ENCODE data around the gene YEATS2. TPM values are rescaled to one million over a fixed set of nuclear protein-coding genes. Genes with fewer than 3 reads are reported as not detected.
"Not testable (repeated sequence)": the region's sequence is repeated elsewhere in the genome, so short reads cannot be mapped to it uniquely, and the experiment has no call there.

YEATS2 gene
- total and polyA plus RNA-seq, 2 donors (not counting 1 experiment from before 2014, with no cell fraction given): 25.0 to 28.7 TPM

- Histone ChIP-seq H3K9me3 (ENCODE audit: control insufficient read depth, insufficient read depth, low read depth, low read length) (no peaks in the 10 kb centered on the region), H3K36me3 (ENCODE audit: control insufficient read depth, insufficient read depth, low read length) (no peaks in the 10 kb centered on the region), H3K4me2 (ENCODE audit: extremely low read depth, insufficient read depth, low read length) (no peak overlapping the region), H2AFZ (ENCODE audit: low read length) (no peak overlapping the region), H4K20me1 (ENCODE audit: control insufficient read depth, extremely low read depth, insufficient read depth, low read length) (no peaks in the 10 kb centered on the region), H3K4me1 (ENCODE audit: control insufficient read depth, extremely low read depth, insufficient read depth, low read length) (no peaks in the 10 kb centered on the region), H3K27me3 (ENCODE audit: control insufficient read depth, insufficient read depth, low read length) (no peaks in the 10 kb centered on the region), H3K79me2 (ENCODE audit: control insufficient read depth, insufficient read depth, low read length) (no peaks in the 10 kb centered on the region), H3K4me3 (replicated peaks in 1 of 4; ENCODE audit: control extremely low read depth in 1 of 4, insufficient read depth in 1 of 4, low read depth in 3 of 4, low read length in 4 of 4) (no peak overlapping the region), H3K9ac (ENCODE audit: insufficient read depth, low read length) (no peak overlapping the region), H3K27ac (ENCODE audit: insufficient read depth, low read length) (no peak overlapping the region)
- TF ChIP-seq CTCF (conservative IDR thresholded peaks at IDR 0.05 in 1 of 2, IDR thresholded peaks at IDR 0.05 in 1 of 2; ENCODE audit: low read depth in 1 of 2, low read length in 2 of 2) (no peak), EZH2 (IDR thresholded peaks at IDR 0.05; ENCODE audit: low read length, missing control alignments) (no peak)
- DNase-seq (ENCODE audit: low read depth in 2 of 2): peak in 1 of 2 donors; percentile 50
Observed at GRCh38 chr3:183734750-183735494, 37.3 kb downstream of the YEATS2 start.

GRCh38 chr3:183737116-183737515 lies 39.5 kb downstream of the YEATS2 start:
- H3K79me2 ChIP-seq (ENCODE audit: control insufficient read depth, insufficient read depth, low read length): no peaks in the 10 kb centered on the region
- H3K4me3 ChIP-seq (replicated peaks in 1 of 4; ENCODE audit: control extremely low read depth in 1 of 4, insufficient read depth in 1 of 4, low read depth in 3 of 4, low read length in 4 of 4): no peak overlapping the region
- H3K4me1 ChIP-seq (ENCODE audit: control insufficient read depth, extremely low read depth, insufficient read depth, low read length): no peaks in the 10 kb centered on the region
- no peaks in the 10 kb centered on the region for H4K20me1 ChIP-seq (ENCODE audit: control insufficient read depth, extremely low read depth, insufficient read depth, low read length)
- no peak for DNase-seq (ENCODE audit: low read depth in 2 of 2)
- H3K27me3 ChIP-seq (ENCODE audit: control insufficient read depth, insufficient read depth, low read length): no peaks in the 10 kb centered on the region
- no peak overlapping the region for H3K9ac ChIP-seq (ENCODE audit: insufficient read depth, low read length)
- no peak overlapping the region for H3K27ac ChIP-seq (ENCODE audit: insufficient read depth, low read length)
- no peak for TF ChIP-seq CTCF (conservative IDR thresholded peaks at IDR 0.05 in 1 of 2, IDR thresholded peaks at IDR 0.05 in 1 of 2; ENCODE audit: low read depth in 1 of 2, low read length in 2 of 2)
- no peak for TF ChIP-seq EZH2 (IDR thresholded peaks at IDR 0.05; ENCODE audit: low read length, missing control alignments)
- H2AFZ ChIP-seq (ENCODE audit: low read length): no peak overlapping the region
- H3K9me3 ChIP-seq (ENCODE audit: control insufficient read depth, insufficient read depth, low read depth, low read length): no peaks in the 10 kb centered on the region
- H3K36me3 ChIP-seq (ENCODE audit: control insufficient read depth, insufficient read depth, low read length): no peaks in the 10 kb centered on the region
- no peak overlapping the region for H3K4me2 ChIP-seq (ENCODE audit: extremely low read depth, insufficient read depth, low read length)

GRCh38 chr3:183740154-183740553 lies 42.6 kb downstream of the YEATS2 start:
- not testable (repeated sequence) for H3K4me2 ChIP-seq (ENCODE audit: extremely low read depth, insufficient read depth, low read length); H2AFZ ChIP-seq (ENCODE audit: low read length); H3K36me3 ChIP-seq (ENCODE audit: control insufficient read depth, insufficient read depth, low read length); H4K20me1 ChIP-seq (ENCODE audit: control insufficient read depth, extremely low read depth, insufficient read depth, low read length); H3K27ac ChIP-seq (ENCODE audit: insufficient read depth, low read length); H3K9ac ChIP-seq (ENCODE audit: insufficient read depth, low read length); H3K79me2 ChIP-seq (ENCODE audit: control insufficient read depth, insufficient read depth, low read length); H3K4me3 ChIP-seq (replicated peaks in 1 of 4; ENCODE audit: control extremely low read depth in 1 of 4, insufficient read depth in 1 of 4, low read depth in 3 of 4, low read length in 4 of 4); H3K27me3 ChIP-seq (ENCODE audit: control insufficient read depth, insufficient read depth, low read length); H3K4me1 ChIP-seq (ENCODE audit: control insufficient read depth, extremely low read depth, insufficient read depth, low read length); DNase-seq (ENCODE audit: low read depth in 2 of 2); H3K9me3 ChIP-seq (ENCODE audit: control insufficient read depth, insufficient read depth, low read depth, low read length)
